Rectal smooth muscle tissue (tissue), 1 donor: ENCODE results near the gene OGFOD3.
"Not testable (repeated sequence)": the region's sequence is repeated elsewhere in the genome, so short reads cannot be mapped to it uniquely, and the experiment has no call there.

Experiments used
- H3K27ac ChIP-seq: one replicate; pipeline ENCODE4 v1.7.0; 2013; ENCODE audit warnings: low read depth, low read length, inconsistent platforms
- H3K27me3 ChIP-seq: one replicate; pipeline ENCODE4 v1.7.0; 2013; ENCODE audit warnings: low read length; ENCODE audit not compliant: control insufficient read depth, insufficient read depth
- H3K36me3 ChIP-seq: one replicate; pipeline ENCODE4 v1.7.0; 2013; ENCODE audit warnings: low read length; ENCODE audit not compliant: control insufficient read depth, insufficient read depth
- H3K4me1 ChIP-seq: one replicate; pipeline ENCODE4 v1.7.0; 2013; ENCODE audit warnings: low read length; ENCODE audit not compliant: control insufficient read depth, insufficient read depth
- H3K4me3 ChIP-seq: one replicate; pipeline ENCODE4 v1.7.0; 2013; ENCODE audit warnings: low read length
- H3K9ac ChIP-seq: one replicate; pipeline ENCODE4 v1.7.0; 2013; ENCODE audit warnings: low read length

OGFOD3 gene, protein sequence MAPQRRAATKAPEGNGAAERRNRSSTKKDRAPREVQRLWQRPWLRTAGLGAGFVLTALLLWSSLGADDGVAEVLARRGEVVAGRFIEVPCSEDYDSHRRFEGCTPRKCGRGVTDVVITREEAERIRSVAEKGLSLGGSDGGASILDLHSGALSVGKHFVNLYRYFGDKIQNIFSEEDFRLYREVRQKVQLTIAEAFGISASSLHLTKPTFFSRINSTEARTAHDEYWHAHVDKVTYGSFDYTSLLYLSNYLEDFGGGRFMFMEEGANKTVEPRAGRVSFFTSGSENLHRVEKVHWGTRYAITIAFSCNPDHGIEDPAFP

DNA sequence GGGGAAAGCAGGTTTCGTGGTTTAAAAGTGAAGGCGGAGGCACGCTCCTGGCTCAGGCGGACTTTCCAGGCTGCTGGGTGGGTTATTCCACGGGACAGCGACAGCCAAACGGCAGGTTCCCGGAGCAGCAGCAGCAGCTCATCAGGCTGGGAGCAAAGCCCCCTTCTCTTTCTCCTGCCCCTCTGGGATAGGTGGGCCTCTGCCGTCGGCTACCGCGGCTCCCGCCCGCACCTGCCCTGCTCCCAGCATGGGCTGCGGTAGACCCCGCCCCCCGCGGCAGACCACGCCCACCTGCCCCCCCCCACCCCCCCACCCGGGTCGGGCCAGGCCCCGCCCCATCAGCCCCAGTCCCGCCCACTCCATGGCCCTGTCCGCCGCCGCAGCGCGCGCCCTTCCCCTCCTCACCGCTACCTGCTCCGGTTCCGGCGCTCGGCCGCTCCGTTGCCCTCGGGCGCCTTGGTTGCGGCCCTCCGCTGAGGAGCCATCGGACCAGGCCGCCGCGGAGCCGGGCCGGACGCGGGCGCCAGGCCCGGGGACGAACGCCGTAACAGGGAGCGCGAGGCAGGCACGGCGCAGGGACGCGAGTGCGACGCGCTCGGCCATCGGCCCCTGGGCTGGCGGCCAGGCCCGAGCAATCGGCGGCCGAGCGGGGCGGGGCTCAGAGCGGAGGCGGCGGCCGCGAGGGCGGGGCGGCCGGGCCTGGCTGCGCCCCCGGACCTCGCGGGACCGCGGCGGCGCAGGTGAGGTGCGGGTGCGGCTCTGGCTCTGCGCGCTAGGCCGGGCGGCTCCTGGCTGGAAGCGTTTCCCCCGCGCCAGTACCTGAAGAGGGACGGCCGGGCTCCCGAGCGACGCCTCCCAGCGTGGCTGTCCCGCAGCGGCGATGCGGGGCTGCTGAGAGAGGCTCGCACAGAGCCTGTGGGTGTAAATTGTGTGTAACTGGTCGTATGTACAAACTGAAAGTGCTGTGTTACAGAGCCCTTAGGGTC is at the start of gene OGFOD3, which contains the start of gene HEXD:
OGFOD3 (minus strand) TSS at position 586 of the 986 bp plus-strand sequence; CDS start at position 485, 101 bp downstream.
HEXD (plus strand) TSS at position 347 of the 986 bp plus-strand sequence. CDS start 1,453 bp downstream, outside the sequence.
- no peaks in the 10 kb centered on the region for H3K27me3 ChIP-seq
- peak within 1 kb of the TSS; percentile 80 for H3K4me3 ChIP-seq
- peak within 1 kb of the TSS; percentile 61 for H3K9ac ChIP-seq
- peaks cover 8% of the 10 kb centered on the region for H3K36me3 ChIP-seq
- no peaks in the 10 kb centered on the region for H3K4me1 ChIP-seq
- peak within 1 kb of the TSS; percentile 87 for H3K27ac ChIP-seq

DNA sequence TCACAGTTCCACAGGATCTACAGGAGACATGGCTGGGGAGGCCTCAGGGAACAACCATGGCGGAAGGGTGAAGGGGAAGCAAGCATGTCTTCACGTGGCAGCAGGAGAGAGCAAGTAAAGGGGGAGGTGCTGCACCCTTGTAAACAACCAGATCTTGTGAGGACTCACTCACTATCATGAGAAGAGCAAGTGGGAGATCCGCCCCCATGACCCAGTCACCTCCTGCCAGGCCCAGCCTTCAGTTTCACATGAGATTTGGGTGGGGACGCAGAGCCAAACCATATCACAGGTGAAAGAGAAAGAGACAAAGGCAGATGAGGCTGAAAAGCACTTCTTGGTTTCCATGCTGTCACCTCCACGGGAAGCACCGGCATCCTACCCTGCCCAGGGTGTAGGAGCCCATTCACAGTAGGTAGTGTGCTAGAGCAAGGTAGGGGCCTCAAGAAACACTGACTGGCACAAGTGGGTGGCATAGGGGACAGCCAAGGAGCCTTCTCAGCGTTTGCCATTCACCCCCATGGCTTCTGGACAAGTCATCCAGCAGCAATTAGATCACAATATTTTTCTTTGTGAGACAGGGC is 46.7 kb upstream of the OGFOD3 start:
- Histone ChIP-seq H3K27me3 (no peaks in the 10 kb centered on the region), H3K27ac (no peak overlapping the region), H3K4me3 (no peak overlapping the region), H3K4me1 (no peaks in the 10 kb centered on the region), H3K36me3 (peaks cover 42% of the 10 kb centered on the region), H3K9ac (no peak overlapping the region)

DNA sequence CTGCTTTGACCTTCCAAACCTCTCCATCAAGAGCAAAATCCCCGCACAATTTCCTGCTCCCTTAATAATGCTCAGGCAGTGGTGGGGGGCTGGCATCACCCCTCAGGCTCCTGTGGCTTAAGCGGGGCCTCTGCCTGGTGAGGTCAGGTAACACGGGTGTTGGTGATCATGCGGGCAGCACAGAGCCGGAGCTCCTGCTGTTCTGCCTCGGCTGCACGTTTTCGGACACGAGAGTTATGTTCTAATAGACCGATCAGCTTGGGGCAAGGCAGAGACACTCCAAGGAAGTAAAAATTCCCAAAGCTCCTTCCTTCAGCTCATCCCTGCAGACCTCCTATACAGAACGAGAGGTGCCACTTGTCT is 46.2 kb upstream of the OGFOD3 start:
- Histone ChIP-seq H3K27ac (no peak overlapping the region), H3K4me3 (no peak overlapping the region), H3K27me3 (no peaks in the 10 kb centered on the region), H3K36me3 (peaks cover 38% of the 10 kb centered on the region), H3K4me1 (no peaks in the 10 kb centered on the region), H3K9ac (no peak overlapping the region)

DNA sequence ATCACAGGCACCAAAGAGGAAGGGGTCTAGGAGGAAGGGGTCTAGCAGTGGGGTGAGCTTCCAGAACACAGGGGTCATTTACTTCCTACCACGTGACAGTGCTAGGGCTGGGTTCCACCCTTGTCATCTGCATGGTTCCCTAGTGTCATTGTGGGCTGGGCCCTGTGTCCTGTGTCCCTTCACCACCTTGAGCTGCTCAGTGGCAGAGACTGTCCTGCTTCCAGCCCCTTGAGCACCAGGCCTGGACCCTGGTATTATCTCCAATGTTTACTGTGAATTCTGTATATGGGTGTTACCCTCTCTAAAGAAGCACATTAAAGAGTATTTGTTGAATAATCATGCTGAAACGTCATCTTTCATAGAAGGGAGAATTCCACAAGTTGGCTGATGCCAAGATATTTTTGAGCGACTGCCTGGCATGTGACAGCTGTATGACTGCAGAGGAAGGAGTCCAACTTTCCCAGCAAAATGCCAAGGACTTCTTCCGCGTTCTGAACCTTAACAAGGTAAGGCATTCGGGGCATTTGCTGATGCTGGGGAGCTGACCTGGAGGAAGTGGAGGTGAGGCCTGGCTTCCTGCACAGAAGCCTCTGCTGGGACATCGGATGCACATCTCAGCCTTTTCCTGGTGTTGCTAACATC is 45.7 kb upstream of the OGFOD3 start:
- Histone ChIP-seq H3K27me3 (no peaks in the 10 kb centered on the region), H3K9ac (no peak overlapping the region), H3K4me3 (no peak overlapping the region), H3K36me3 (peaks cover 37% of the 10 kb centered on the region), H3K27ac (no peak overlapping the region), H3K4me1 (no peaks in the 10 kb centered on the region)

DNA sequence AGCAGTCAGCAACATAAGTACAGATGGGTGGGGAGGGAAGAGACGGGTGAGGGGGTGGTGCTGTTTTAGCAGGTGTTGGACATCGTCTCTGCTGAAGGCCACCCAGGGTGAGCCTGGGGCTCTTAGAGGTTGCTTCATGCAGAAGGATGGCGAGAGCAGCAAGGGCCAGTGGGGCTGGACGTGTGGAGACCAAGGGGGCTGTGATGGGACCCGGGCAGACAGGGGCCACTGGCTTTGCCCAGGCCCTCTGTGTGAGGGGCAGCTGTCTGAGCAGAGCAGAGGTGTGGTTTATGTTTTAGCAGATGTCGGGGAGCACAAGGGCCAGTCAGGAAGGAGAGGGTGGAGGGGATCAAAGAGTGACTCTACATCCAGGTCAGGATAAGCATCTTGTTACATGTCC is 45.0 kb upstream of the OGFOD3 start:
- no peak overlapping the region for H3K27ac ChIP-seq
- no peak overlapping the region for H3K9ac ChIP-seq
- H3K4me1 ChIP-seq = no peaks in the 10 kb centered on the region
- H3K36me3 ChIP-seq = peaks cover 32% of the 10 kb centered on the region
- H3K27me3 ChIP-seq = no peaks in the 10 kb centered on the region
- H3K4me3 ChIP-seq = no peak overlapping the region

DNA sequence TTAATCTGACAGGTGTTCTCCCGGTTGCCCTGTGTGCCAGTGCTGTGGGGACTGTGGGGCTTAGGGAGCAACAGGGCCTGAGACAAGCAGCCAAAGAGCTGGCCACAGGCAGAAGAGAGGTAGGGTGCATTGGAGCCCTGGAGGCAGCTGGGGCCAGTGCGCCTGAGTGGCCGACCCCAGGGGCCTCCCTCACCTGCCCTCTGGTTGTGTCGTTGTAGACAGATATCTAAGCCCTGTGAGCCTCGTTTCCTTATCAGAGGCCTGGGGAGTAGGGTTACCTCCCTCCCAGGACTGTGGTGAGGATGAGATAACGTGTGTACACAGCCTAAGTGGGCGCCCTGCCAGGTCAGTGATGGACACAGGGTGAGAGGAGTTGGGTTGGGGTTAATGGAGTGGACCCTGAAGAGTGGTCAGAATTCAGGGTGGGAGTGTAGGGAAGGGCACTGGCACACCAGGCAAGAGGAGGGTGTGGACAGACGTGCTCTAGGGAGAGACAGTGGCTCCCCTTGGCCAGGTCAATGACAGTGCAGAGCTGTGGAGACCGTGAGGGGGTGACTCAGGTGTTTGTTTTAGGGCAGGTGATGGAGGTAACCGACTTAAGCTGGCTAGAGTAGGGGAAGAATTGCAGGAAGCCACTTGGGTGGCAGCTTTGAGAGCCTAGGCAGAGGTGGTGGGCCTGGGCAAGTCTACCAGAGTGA is 43.6 kb upstream of the OGFOD3 start:
- Histone ChIP-seq H3K4me3 (no peak overlapping the region), H3K36me3 (peaks cover 32% of the 10 kb centered on the region), H3K27me3 (no peaks in the 10 kb centered on the region), H3K9ac (no peak overlapping the region), H3K27ac (no peak overlapping the region), H3K4me1 (peaks cover 8% of the 10 kb centered on the region)

DNA sequence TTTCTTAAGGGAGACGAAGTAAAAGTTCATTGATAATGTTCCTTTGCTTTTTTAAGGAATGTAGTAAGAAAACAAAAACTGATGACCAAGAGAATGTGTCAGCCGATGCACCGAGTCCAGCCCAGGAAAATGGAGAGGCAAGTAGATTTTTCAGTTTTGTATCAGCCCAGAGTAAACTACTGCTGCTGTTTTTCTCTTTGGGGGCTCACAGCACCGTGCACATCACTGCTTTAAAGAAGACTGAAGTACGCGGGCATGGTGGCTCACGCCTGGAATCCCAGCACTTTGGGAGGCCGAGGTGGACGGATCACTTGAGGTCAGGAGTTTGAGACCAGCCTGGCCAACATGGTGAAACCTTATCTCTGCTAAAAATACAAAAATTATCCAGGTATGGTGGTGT is 41.5 kb upstream of the OGFOD3 start:
- not testable (repeated sequence) for H3K4me1 ChIP-seq, H3K9ac ChIP-seq, H3K27ac ChIP-seq, H3K4me3 ChIP-seq, H3K27me3 ChIP-seq
- peaks cover 22% of the 10 kb centered on the region for H3K36me3 ChIP-seq

DNA sequence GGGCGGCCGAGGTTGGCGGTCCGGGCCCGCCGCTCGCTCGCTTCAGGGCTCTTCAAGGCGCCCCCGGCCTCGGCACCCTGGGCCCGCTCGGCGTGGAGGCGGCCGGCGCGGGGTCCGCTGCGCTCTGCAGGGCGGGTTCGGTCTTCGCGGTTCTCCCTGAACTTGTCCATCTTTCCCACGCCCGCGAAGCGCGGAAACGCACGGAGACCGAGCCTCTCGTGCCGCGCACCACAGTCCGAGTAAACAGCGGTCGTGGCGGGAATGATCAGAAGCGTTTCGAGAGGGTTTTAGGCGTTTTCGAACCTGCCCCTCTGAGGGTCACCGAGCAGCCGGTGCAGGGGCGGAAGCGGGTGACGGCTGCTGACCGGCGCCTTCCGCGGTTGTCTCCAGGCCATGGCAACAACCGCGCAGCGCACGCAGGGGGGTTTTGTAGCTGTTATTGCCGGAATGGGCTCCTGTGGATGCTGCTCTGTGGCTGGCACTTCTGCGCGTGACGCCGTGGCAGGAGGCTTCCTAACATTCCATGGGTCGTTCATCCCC is 40.6 kb upstream of the OGFOD3 start:
- H3K36me3 ChIP-seq = peaks cover 19% of the 10 kb centered on the region
- H3K27ac ChIP-seq = peak overlapping the region; percentile 68
- H3K4me3 ChIP-seq = peak overlapping the region; percentile 67
- peak overlapping the region; percentile 81 for H3K9ac ChIP-seq
- no peaks in the 10 kb centered on the region for H3K27me3 ChIP-seq
- H3K4me1 ChIP-seq = peaks cover 8% of the 10 kb centered on the region

DNA sequence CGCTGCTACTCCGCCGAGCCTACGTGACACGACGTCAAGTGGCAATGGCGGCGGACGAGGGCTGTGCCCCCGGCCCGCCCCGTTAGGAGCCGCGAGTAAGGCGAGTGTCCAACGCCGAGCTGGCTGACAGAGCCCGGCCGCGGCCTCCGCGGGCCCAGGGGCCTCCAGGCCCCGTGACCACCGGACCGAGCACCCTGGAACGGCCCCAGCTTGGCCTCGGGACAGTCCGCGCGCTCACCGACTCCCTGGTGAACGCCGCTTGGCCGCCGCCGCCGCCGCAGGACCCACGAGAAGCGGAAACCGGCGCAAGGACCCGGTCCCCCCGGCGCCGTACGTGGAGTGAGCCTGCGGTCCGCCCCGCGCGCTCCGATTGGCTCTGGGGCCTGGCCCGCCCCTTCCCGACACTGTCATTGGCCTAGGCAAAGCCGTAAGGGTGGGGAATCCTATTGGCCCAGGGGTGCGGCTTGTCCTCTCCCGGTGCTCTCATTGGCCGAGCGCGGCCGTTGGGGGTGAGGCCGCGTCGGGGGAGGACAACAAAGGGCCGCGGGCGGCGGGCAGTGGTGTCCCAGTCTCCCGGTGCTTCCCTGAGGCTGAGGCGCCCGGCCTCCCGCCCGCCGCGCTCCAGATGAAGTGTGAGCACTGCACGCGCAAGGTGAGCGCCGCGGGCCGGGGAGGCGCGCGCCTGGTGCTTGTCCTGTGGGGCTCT is 39.9 kb upstream of the OGFOD3 start, which contains the start of gene NARF:
NARF (plus strand) TSS at position 563 of the 706 bp plus-strand sequence; CDS start at position 626, 63 bp downstream.
- Histone ChIP-seq H3K27ac (peak within 1 kb of the TSS; percentile 100), H3K36me3 (peaks cover 13% of the 10 kb centered on the region), H3K27me3 (no peaks in the 10 kb centered on the region), H3K4me1 (peaks cover 8% of the 10 kb centered on the region), H3K4me3 (peak within 1 kb of the TSS; percentile 86), H3K9ac (peak within 1 kb of the TSS; percentile 84)

DNA sequence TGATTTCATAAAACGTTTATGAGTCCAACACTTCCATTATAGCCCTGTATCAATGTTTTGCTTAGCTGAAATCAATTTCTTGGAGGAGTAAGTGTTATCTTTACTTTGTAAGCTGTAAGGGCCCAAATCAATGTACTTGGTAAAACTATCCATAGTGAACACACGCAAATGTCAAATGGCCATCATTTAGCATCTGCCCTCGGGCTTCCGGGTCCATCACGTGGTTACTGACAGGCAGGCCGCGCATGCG is 39.5 kb upstream of the OGFOD3 start:
- Histone ChIP-seq H3K27me3 (no peaks in the 10 kb centered on the region), H3K9ac (no peak overlapping the region), H3K4me1 (peaks cover 8% of the 10 kb centered on the region), H3K4me3 (peak overlapping the region; percentile 86), H3K36me3 (peaks cover 12% of the 10 kb centered on the region), H3K27ac (peak overlapping the region; percentile 100)
